Smooth muscle cell (in vitro differentiated cells): ENCODE results near the gene SNUPN. TPM values are rescaled to one million over a fixed set of nuclear protein-coding genes. Genes with fewer than 3 reads are reported as not detected.
A peak's percentile ranks its signal among the peaks of the same experiment; 100 is the strongest.

ENCODE experiments used
- DNase-seq: peaks from one replicate; lab custom pipeline; 2025; ENCODE audit not compliant: unreplicated experiment; lab: John Stamatoyannopoulos, UW
- H2AFZ ChIP-seq: fragments of 200-600 bp; sonication (generic); 2 replicates; pipeline ENCODE4 v1.6.0; 2016; ENCODE audit warnings: antibody characterized with exemption, low read depth, mild to moderate bottlenecking
- H3F3A ChIP-seq: fragments of 200-600 bp; sonication (generic); 2 replicates; pipeline ENCODE4 v1.6.0; 2017; ENCODE audit warnings: antibody characterized with exemption, low read depth
- H3K27ac ChIP-seq: fragments of 200-600 bp; sonication (generic); 2 replicates; pipeline ENCODE4 v1.5.1; 2016; ENCODE audit warnings: low read depth, mild to moderate bottlenecking
- H3K27me3 ChIP-seq: fragments of 200-600 bp; sonication (generic); 2 replicates; pipeline ENCODE4 v1.6.1; 2016; ENCODE audit warnings: low read depth, mild to moderate bottlenecking
- H3K36me3 ChIP-seq: fragments of 200-600 bp; sonication (generic); 2 replicates; pipeline ENCODE4 v1.5.1; 2016; ENCODE audit warnings: low read depth
- H3K4me1 ChIP-seq: fragments of 200-600 bp; sonication (generic); 2 replicates; pipeline ENCODE4 v1.5.1; 2016; ENCODE audit warnings: low read depth
- H3K4me2 ChIP-seq: fragments of 200-600 bp; sonication (generic); 2 replicates; pipeline ENCODE4 v1.6.0; 2016; ENCODE audit warnings: mild to moderate bottlenecking
- H3K4me3 ChIP-seq: fragments of 200-600 bp; sonication (generic); 2 replicates; pipeline ENCODE4 v1.5.1; 2016; ENCODE audit warnings: mild to moderate bottlenecking
- H3K79me2 ChIP-seq: fragments of 200-600 bp; sonication (generic); 2 replicates; pipeline ENCODE4 v1.6.0; 2016; ENCODE audit warnings: low read depth, mild to moderate bottlenecking
- H3K9ac ChIP-seq: fragments of 200-600 bp; sonication (generic); 2 replicates; pipeline ENCODE4 v1.6.0; 2016; ENCODE audit warnings: low read depth
- H3K9me3 ChIP-seq: fragments of 200-600 bp; sonication (generic); replicated peaks from 2 replicates; pipeline ENCODE4 v1.5.1; 2016; ENCODE audit warnings: low read depth
- H4K20me1 ChIP-seq: fragments of 200-600 bp; sonication (generic); 2 replicates; pipeline ENCODE4 v1.6.0; 2016; ENCODE audit warnings: low read depth
- WGBS: methylation state at CpG from one replicate; pipeline ENCODE4 v1.1.7; 2016; ENCODE audit warnings: low lambda C conversion rate; 5-methylcytosine and 5-hydroxymethylcytosine counted together
- polyA plus RNA-seq: library from polyadenylated mRNA; unstranded; fragments of >200 nt; fragmentation: Nextera tagmentation; extraction: Ambion mirVana; gene quantifications from 2 replicates; pipeline ENCODE4 v1.2.1, GENCODE V29; 2016
- total RNA-seq: library from RNA; depleted of rRNA; stranded (reverse); fragments of >200 nt; gene quantifications from 2 replicates; pipeline ENCODE4 v1.2.3, GENCODE V29; 2014
- TF ChIP-seq, protein P1 (sequence below): fragments of 200-600 bp; sonication (generic); IDR thresholded peaks from 2 replicates; pipeline ENCODE4 v1.5.1; 2017; ENCODE audit warnings: borderline replicate concordance, mild to moderate bottlenecking, antibody characterized with exemption; ENCODE audit not compliant: insufficient read depth, poor library complexity, severe bottlenecking

SNUPN gene
- total and polyA plus RNA-seq, 2 experiments from 2014 or later: 15.2 to 24.0 TPM

- DNase-seq: no peak
- H3K4me1 ChIP-seq: peaks cover 38% of the 10 kb centered on the region
These were observed 27.9 kb upstream of the SNUPN start for GRCh38 chr15:75653347-75653913.

GRCh38 chr15:75651810-75652543 is 26.5 kb upstream of the SNUPN start:
- Histone ChIP-seq H3K27me3 (no peaks in the 10 kb centered on the region), H3K79me2 (peaks cover 85% of the 10 kb centered on the region), H4K20me1 (peaks cover 84% of the 10 kb centered on the region), H3K36me3 (no peaks in the 10 kb centered on the region), H3K4me2 (peak overlapping the region; percentile 95), H2AFZ (no peak overlapping the region), H3K27ac (peak overlapping the region; percentile 47), H3K9ac (peak overlapping the region; percentile 66), H3F3A (no peaks in the 10 kb centered on the region), H3K4me1 (peaks cover 38% of the 10 kb centered on the region), H3K9me3 (no peaks in the 10 kb centered on the region), H3K4me3 (peak overlapping the region; percentile 29)
- TF ChIP-seq, protein P1, sequence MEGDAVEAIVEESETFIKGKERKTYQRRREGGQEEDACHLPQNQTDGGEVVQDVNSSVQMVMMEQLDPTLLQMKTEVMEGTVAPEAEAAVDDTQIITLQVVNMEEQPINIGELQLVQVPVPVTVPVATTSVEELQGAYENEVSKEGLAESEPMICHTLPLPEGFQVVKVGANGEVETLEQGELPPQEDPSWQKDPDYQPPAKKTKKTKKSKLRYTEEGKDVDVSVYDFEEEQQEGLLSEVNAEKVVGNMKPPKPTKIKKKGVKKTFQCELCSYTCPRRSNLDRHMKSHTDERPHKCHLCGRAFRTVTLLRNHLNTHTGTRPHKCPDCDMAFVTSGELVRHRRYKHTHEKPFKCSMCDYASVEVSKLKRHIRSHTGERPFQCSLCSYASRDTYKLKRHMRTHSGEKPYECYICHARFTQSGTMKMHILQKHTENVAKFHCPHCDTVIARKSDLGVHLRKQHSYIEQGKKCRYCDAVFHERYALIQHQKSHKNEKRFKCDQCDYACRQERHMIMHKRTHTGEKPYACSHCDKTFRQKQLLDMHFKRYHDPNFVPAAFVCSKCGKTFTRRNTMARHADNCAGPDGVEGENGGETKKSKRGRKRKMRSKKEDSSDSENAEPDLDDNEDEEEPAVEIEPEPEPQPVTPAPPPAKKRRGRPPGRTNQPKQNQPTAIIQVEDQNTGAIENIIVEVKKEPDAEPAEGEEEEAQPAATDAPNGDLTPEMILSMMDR: no peak
- DNase-seq: no peak
- 95% methylated on average over 2 of the region's 2 CpGs for WGBS

More at GRCh38 chr15:75653347-75653913, 27.9 kb upstream of the SNUPN start:
- no peak overlapping the region for H3K4me2 ChIP-seq
- H3K27me3 ChIP-seq: no peaks in the 10 kb centered on the region
- peaks cover 97% of the 10 kb centered on the region for H4K20me1 ChIP-seq
- no peak overlapping the region for H3K4me3 ChIP-seq
- peaks cover 78% of the 10 kb centered on the region for H3K79me2 ChIP-seq
- H3K36me3 ChIP-seq: no peaks in the 10 kb centered on the region
- 82% methylated on average over 16 of the region's 16 CpGs for WGBS
- no peak overlapping the region for H3K9ac ChIP-seq
- no peak overlapping the region for H3K27ac ChIP-seq
- no peaks in the 10 kb centered on the region for H3K9me3 ChIP-seq
- no peak overlapping the region for H2AFZ ChIP-seq
- TF ChIP-seq, protein P1: no peak
- H3F3A ChIP-seq: no peaks in the 10 kb centered on the region

GRCh38 chr15:75650908-75651809 is 25.6 kb upstream of the SNUPN start:
- peaks cover 84% of the 10 kb centered on the region for H3K79me2 ChIP-seq
- H3K27ac ChIP-seq: peak overlapping the region; percentile 47
- H3K4me1 ChIP-seq: peaks cover 38% of the 10 kb centered on the region
- H3K27me3 ChIP-seq: no peaks in the 10 kb centered on the region
- no peak for DNase-seq
- WGBS: 72% methylated on average over 9 of the region's 9 CpGs
- no peaks in the 10 kb centered on the region for H3K36me3 ChIP-seq
- no peaks in the 10 kb centered on the region for H3K9me3 ChIP-seq
- H4K20me1 ChIP-seq: peaks cover 76% of the 10 kb centered on the region
- peak overlapping the region; percentile 29 for H3K4me3 ChIP-seq
- H2AFZ ChIP-seq: no peak overlapping the region
- TF ChIP-seq, protein P1: no peak
- no peak overlapping the region for H3K9ac ChIP-seq
- H3K4me2 ChIP-seq: peak overlapping the region; percentile 95
- no peaks in the 10 kb centered on the region for H3F3A ChIP-seq
